ENCODE data around the gene MAP2K5.

Gene MAP2K5

DNA sequence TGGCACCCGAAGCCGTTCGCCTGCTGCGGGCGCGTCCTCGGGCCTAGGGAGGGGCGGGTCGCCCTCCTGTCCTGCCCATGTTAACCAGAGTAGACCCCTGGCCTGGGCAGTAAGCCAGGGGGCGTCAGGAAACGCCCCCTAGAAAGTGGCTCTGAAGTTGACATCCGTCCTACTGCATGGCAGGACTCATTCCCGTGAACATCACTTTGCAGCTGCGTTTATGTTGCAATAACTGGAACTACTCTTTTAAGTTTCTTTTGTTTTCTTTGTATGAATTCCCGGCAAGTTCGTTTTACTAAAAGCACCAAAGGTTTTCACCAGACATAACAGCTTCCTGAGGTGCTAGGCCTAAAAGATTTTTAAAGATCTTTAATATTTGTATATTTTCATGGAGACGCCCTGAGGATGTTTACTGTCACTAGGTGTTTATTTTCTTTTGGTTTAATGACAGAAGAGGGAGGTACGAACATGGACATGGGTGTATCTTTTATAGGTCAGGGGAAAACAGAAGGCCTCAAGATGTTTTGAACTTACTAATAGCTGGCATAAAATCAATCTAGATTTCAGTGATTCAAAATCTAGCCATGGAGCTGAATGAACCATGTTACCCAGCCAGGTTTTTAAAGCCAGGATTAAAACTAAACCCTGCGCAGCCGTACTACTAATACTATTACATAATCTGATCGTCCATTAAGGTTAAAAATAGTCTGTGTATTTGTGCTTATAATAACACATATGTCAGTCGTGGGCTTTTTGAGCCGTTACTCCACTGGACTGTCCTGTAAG lies 20.5 kb upstream of the MAP2K5 start:
- peak; percentile 24 for DNase-seq (ENCODE audit: low spot score)

GRCh38 chr15:67523330-67523729 lies 19.2 kb upstream of the MAP2K5 start:
- DNase-seq (ENCODE audit: low spot score), result no peak

DNA sequence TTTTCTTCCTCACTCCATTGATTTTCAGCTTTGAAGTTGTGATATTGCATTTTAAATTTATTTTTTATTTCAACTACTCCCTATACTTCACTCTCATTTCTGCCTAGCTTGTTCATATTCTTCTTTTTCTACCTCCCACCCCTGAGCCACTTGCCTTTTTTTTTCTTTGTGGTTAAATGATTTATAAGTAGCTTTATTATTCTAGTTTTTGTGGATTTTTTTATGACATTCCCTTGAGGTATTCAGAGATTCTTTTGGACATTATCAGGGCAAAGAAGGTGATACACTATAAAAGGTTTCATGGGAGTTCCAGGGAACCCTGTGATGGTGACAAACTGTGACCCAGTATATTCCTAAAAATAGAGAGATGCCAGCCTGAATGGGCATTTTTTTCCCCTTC lies 18.3 kb upstream of the MAP2K5 start:
- no peak for DNase-seq (ENCODE audit: low spot score)

DNA sequence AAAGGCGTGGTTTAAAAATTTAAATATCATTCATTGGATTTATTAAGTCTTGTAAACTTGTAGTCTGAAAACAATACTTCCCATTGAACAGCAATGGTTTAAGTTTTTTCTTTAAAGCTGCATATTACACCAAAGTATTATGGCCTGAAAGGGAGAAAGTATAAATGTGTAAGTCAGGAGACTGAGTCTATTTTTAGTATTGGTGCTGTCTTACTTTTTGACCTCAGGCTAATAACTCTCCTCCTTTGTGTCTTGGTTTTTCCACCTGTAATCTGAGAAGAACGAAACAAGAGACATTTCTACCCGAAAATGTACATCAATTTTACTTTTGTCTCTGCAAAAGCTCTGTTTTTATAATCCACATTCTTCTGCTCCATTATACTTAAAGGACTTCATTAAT lies 14.0 kb upstream of the MAP2K5 start:
- DNase-seq (ENCODE audit: low spot score), result no peak

GRCh38 chr15:67531379-67531914 lies 11.1 kb upstream of the MAP2K5 start:
- DNase-seq (ENCODE audit: low spot score), result peak; percentile 2

DNA sequence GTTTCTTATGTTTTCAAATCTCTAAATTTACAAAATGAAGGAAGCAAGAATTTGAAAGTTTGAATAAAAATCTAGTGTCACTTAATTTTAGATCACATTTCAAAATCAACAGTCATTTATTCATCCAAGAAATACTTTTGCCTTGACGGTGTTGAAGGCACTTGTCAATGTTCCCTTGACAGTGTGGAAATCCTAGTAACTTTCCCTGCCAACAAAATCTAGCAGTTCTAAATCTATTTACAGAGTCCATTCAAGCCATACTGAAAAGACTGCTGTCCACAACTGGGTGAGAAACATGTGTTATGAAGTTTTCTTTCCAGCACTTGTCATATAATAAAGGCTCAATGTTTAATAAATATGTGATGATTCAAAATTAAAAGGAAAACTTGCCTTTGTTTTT lies 8.6 kb upstream of the MAP2K5 start:
- no peak for DNase-seq (ENCODE audit: low spot score)

DNA sequence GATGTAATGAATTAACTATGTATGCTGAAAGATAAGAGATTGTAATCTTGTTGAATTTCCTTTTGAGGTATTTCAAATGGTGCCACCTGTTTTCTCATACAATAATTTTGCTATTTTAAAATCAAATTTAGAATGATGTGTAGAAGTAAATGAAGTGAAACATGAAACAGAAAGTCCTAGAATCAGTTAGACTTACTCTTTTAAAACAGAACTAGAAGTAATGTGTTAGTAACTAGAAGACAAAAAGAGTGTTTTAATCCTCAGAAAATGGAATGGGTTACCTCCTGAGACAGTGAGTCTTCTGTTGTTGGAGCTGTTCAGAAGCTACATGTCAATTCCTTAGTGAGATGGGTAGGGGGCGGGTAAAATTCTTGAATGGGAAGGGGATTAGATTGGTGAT lies 8.1 kb upstream of the MAP2K5 start:
- DNase-seq (ENCODE audit: low spot score), result no peak

- no peak for DNase-seq (ENCODE audit: low spot score)
Measured at GRCh38 chr15:67537771-67538170, 4.7 kb upstream of the MAP2K5 start.

- DNase-seq (ENCODE audit: low spot score), result no peak
Measured at GRCh38 chr15:67543348-67543718, 830 bp downstream of the MAP2K5 start.

- DNase-seq (ENCODE audit: low spot score), result no peak
Measured at GRCh38 chr15:67544475-67544874, 2.0 kb downstream of the MAP2K5 start.

DNA sequence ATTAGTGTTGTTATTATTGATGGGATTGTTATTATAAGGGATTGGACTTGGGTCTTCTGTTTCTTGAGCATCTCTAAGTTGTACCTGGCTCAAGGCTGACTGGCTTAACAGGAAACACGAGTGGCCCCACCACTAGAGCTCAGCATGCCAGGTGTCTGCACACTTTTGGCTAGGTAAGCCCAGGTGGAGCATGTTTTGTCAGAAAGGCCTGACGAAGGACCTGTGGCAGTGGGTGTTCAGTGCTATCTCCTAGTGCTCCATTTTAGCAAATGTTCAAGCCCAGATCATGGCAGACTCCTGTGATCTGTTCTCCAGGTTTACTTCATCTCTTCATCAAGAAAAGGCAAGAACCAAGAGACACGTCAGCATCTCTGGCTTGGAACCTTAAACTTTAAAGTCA lies 3.4 kb downstream of the MAP2K5 start:
- no peak for DNase-seq (ENCODE audit: low spot score)

GRCh38 chr15:67547064-67547463 lies 4.6 kb downstream of the MAP2K5 start:
- DNase-seq (ENCODE audit: low spot score), result no peak

GRCh38 chr15:67547836-67548235 lies 5.3 kb downstream of the MAP2K5 start:
- no peak for DNase-seq (ENCODE audit: low spot score)

GRCh38 chr15:67548236-67548852 lies 5.8 kb downstream of the MAP2K5 start:
- DNase-seq (ENCODE audit: low spot score), result no peak

DNA sequence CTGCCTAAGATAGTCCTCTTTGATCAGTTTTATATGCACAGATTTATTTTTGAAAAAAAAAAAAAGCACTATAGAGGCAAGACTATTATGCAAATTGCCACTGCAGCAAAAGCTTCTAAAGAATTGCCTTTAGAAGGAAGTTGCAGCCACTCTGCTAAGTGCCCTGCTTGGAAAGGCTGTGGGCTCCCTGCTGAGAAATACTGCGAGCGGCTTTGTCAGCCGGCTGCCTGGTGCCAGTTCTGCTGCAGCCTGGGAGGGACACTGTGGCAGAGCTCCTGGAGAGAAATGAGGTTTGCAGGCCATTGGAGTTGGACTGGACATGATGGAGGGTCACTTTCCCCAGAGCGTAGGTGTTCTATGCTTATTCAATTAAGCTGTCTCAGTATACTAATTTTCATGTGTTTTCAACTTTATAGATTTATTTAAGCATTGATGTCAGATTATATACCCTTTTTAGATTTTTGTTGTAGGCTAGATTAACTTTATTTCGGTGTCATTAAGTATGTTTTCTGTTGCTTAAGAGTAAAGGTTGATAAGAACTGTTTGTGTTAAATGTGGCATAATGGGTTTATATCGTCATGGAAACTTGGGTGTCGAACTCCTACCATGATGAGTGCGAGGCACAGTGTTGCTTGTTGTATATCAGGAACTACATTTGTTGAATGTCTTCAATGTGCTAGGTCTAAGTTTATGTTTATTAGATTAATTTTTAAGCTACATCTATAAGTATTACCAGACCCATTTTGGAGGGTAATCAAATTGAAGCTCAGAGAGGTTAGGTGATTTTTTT lies 6.6 kb downstream of the MAP2K5 start:
- no peak for DNase-seq (ENCODE audit: low spot score)

GRCh38 chr15:67549736-67550135 lies 7.2 kb downstream of the MAP2K5 start:
- no peak for DNase-seq (ENCODE audit: low spot score)

GRCh38 chr15:67550522-67550921 lies 8.0 kb downstream of the MAP2K5 start:
- DNase-seq (ENCODE audit: low spot score), result no peak

DNA sequence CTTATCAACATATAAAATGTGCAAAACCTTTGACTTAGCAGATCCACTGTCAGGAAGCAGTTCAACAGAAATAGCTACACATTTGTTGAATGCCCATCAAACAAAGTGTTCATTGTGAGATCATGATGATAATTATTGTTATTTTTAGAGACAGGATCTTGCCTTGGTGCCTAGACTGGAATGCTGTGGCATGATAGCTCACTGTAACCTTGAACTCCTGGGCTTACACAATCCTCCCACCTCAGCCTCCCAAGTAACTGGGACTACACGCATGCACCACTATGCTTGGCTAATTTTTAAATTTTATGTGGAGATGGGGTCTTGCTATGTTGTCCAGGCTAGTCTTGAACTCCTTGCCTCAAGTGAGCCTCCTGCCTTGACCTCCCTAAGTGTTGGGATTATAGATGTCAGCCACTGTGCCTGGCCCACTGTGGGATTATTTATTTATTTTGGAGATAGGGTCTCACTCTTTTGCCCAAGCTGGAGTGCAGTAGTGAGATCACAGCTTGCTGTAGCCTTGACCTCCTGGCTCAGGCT lies 8.8 kb downstream of the MAP2K5 start:
- no peak for DNase-seq (ENCODE audit: low spot score)

- DNase-seq (ENCODE audit: low spot score), result no peak
Measured at GRCh38 chr15:67554580-67554979, 12.1 kb downstream of the MAP2K5 start.

DNA sequence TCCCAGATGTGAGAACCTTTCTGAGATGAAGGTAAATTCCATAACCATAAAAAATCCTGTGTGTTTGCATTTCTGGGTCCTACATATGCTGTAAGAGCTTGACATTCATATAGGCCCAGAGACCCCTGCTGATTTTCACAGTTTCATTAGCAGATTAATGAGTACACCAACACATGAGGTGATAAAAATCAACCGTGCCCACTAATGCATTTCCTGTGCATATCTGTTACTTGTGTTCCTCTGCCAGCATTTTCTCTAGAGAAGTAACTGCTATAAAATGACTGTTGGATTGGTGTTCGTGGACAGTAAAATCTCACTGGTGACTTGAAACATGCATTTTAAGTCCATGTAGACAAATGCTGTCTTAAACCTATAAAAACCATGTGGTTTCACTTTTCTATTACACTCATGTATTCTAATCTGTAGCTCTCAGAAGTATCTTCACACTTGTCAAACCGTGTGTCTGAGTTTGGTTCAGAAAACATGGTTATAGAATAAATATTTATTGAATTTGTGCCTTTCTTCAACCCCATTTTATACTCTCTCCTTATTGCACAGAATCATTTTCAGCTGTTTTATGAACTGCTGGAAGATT lies 14.6 kb downstream of the MAP2K5 start:
- no peak for DNase-seq (ENCODE audit: low spot score)

GRCh38 chr15:67558502-67558901 lies 16.0 kb downstream of the MAP2K5 start:
- DNase-seq (ENCODE audit: low spot score), result no peak

DNA sequence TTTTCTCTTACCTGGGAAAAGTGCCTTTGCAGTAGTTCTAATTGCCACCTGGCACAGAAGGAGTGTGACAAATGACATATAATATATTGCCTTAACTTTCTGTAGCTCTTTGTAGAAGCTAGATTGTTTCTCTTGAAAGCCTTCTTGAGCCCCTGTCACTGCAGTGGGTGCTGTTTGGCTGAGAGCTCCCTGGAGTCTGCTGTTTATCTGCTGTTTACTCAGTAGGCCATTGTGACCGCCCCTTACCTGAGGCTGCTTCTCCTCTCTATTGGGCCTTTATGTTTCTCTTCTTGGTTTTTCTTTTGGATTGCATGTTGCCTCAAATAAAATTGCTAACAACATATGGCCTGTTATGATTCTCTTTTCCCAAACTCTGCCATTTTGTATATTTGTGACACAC lies 16.7 kb downstream of the MAP2K5 start:
- DNase-seq (ENCODE audit: low spot score), result no peak
